ENCODE results near the gene NBPF14.
"Not testable (repeated sequence)": the region's sequence is repeated elsewhere in the genome, so short reads cannot be mapped to it uniquely, and the experiment has no call there.

Gene NBPF14

GRCh38 chr1:148595911-148596310, at the start of gene NBPF14:
NBPF14 (minus strand) TSS chr1:148596011; CDS start chr1:148595717, 294 bp downstream.
- not testable (repeated sequence) for H3K36me3 ChIP-seq (ENCODE audit: insufficient read depth, low read length); H2AFZ ChIP-seq (ENCODE audit: low read length, unreplicated experiment); H3K4me1 ChIP-seq (ENCODE audit: control insufficient read depth, insufficient read depth, low read length, unreplicated experiment); H3K27ac ChIP-seq (ENCODE audit: low read depth, low read length); H3K79me2 ChIP-seq (ENCODE audit: control insufficient read depth, insufficient read depth, low read length, unreplicated experiment); H3K4me3 ChIP-seq (ENCODE audit: low read depth, low read length); H3K27me3 ChIP-seq (ENCODE audit: insufficient read depth, low read length)

GRCh38 chr1:148625451-148625850, 29.6 kb upstream of the NBPF14 start:
- not testable (repeated sequence) for H3K79me2 ChIP-seq (ENCODE audit: control insufficient read depth, insufficient read depth, low read length, unreplicated experiment); H3K27me3 ChIP-seq (ENCODE audit: insufficient read depth, low read length); H3K27ac ChIP-seq (ENCODE audit: low read depth, low read length); H3K4me1 ChIP-seq (ENCODE audit: control insufficient read depth, insufficient read depth, low read length, unreplicated experiment); H3K36me3 ChIP-seq (ENCODE audit: insufficient read depth, low read length); H3K4me3 ChIP-seq (ENCODE audit: low read depth, low read length); H2AFZ ChIP-seq (ENCODE audit: low read length, unreplicated experiment)

- not testable (repeated sequence) for H3K4me1 ChIP-seq (ENCODE audit: control insufficient read depth, insufficient read depth, low read length, unreplicated experiment); H3K27ac ChIP-seq (ENCODE audit: low read depth, low read length); H3K4me3 ChIP-seq (ENCODE audit: low read depth, low read length); H3K79me2 ChIP-seq (ENCODE audit: control insufficient read depth, insufficient read depth, low read length, unreplicated experiment); H2AFZ ChIP-seq (ENCODE audit: low read length, unreplicated experiment); H3K27me3 ChIP-seq (ENCODE audit: insufficient read depth, low read length); H3K36me3 ChIP-seq (ENCODE audit: insufficient read depth, low read length)
These were observed 22.4 kb upstream of the NBPF14 start for GRCh38 chr1:148618216-148618615.

GRCh38 chr1:148605266-148605665, 9.5 kb upstream of the NBPF14 start:
- H3K79me2 ChIP-seq (ENCODE audit: control insufficient read depth, insufficient read depth, low read length, unreplicated experiment): not testable (repeated sequence)
- peak overlapping the region; percentile 41 for H3K27ac ChIP-seq (ENCODE audit: low read depth, low read length)

GRCh38 chr1:148595360-148595759, 451 bp downstream of the NBPF14 start:
- not testable (repeated sequence) for H3K4me1 ChIP-seq (ENCODE audit: control insufficient read depth, insufficient read depth, low read length, unreplicated experiment); H3K79me2 ChIP-seq (ENCODE audit: control insufficient read depth, insufficient read depth, low read length, unreplicated experiment); H3K4me3 ChIP-seq (ENCODE audit: low read depth, low read length); H2AFZ ChIP-seq (ENCODE audit: low read length, unreplicated experiment); H3K27ac ChIP-seq (ENCODE audit: low read depth, low read length); H3K36me3 ChIP-seq (ENCODE audit: insufficient read depth, low read length); H3K27me3 ChIP-seq (ENCODE audit: insufficient read depth, low read length)

More at GRCh38 chr1:148605266-148605665, 9.5 kb upstream of the NBPF14 start:
- not testable (repeated sequence) for H3K36me3 ChIP-seq (ENCODE audit: insufficient read depth, low read length); H3K27me3 ChIP-seq (ENCODE audit: insufficient read depth, low read length); H3K4me1 ChIP-seq (ENCODE audit: control insufficient read depth, insufficient read depth, low read length, unreplicated experiment); H3K4me3 ChIP-seq (ENCODE audit: low read depth, low read length); H2AFZ ChIP-seq (ENCODE audit: low read length, unreplicated experiment)

GRCh38 chr1:148591098-148591497, 4.7 kb downstream of the NBPF14 start:
- H3K79me2 ChIP-seq (ENCODE audit: control insufficient read depth, insufficient read depth, low read length, unreplicated experiment); H3K27ac ChIP-seq (ENCODE audit: low read depth, low read length); H3K27me3 ChIP-seq (ENCODE audit: insufficient read depth, low read length); H3K4me1 ChIP-seq (ENCODE audit: control insufficient read depth, insufficient read depth, low read length, unreplicated experiment); H2AFZ ChIP-seq (ENCODE audit: low read length, unreplicated experiment); H3K36me3 ChIP-seq (ENCODE audit: insufficient read depth, low read length); H3K4me3 ChIP-seq (ENCODE audit: low read depth, low read length): not testable (repeated sequence)

- not testable (repeated sequence) for H3K79me2 ChIP-seq (ENCODE audit: control insufficient read depth, insufficient read depth, low read length, unreplicated experiment); H3K27me3 ChIP-seq (ENCODE audit: insufficient read depth, low read length); H2AFZ ChIP-seq (ENCODE audit: low read length, unreplicated experiment); H3K4me3 ChIP-seq (ENCODE audit: low read depth, low read length); H3K36me3 ChIP-seq (ENCODE audit: insufficient read depth, low read length); H3K4me1 ChIP-seq (ENCODE audit: control insufficient read depth, insufficient read depth, low read length, unreplicated experiment); H3K27ac ChIP-seq (ENCODE audit: low read depth, low read length)
These were observed 63.7 kb downstream of the NBPF14 start for GRCh38 chr1:148532158-148532557.

GRCh38 chr1:148529101-148529567, 66.7 kb downstream of the NBPF14 start:
- not testable (repeated sequence) for H3K79me2 ChIP-seq (ENCODE audit: control insufficient read depth, insufficient read depth, low read length, unreplicated experiment); H3K36me3 ChIP-seq (ENCODE audit: insufficient read depth, low read length); H3K4me1 ChIP-seq (ENCODE audit: control insufficient read depth, insufficient read depth, low read length, unreplicated experiment); H3K27ac ChIP-seq (ENCODE audit: low read depth, low read length); H2AFZ ChIP-seq (ENCODE audit: low read length, unreplicated experiment); H3K27me3 ChIP-seq (ENCODE audit: insufficient read depth, low read length); H3K4me3 ChIP-seq (ENCODE audit: low read depth, low read length)

GRCh38 chr1:148528591-148528990, 67.2 kb downstream of the NBPF14 start:
- not testable (repeated sequence) for H3K36me3 ChIP-seq (ENCODE audit: insufficient read depth, low read length); H2AFZ ChIP-seq (ENCODE audit: low read length, unreplicated experiment); H3K4me3 ChIP-seq (ENCODE audit: low read depth, low read length); H3K79me2 ChIP-seq (ENCODE audit: control insufficient read depth, insufficient read depth, low read length, unreplicated experiment); H3K4me1 ChIP-seq (ENCODE audit: control insufficient read depth, insufficient read depth, low read length, unreplicated experiment); H3K27me3 ChIP-seq (ENCODE audit: insufficient read depth, low read length); H3K27ac ChIP-seq (ENCODE audit: low read depth, low read length)

- not testable (repeated sequence) for H3K36me3 ChIP-seq (ENCODE audit: insufficient read depth, low read length); H3K27ac ChIP-seq (ENCODE audit: low read depth, low read length); H3K4me1 ChIP-seq (ENCODE audit: control insufficient read depth, insufficient read depth, low read length, unreplicated experiment); H3K27me3 ChIP-seq (ENCODE audit: insufficient read depth, low read length); H3K79me2 ChIP-seq (ENCODE audit: control insufficient read depth, insufficient read depth, low read length, unreplicated experiment); H2AFZ ChIP-seq (ENCODE audit: low read length, unreplicated experiment); H3K4me3 ChIP-seq (ENCODE audit: low read depth, low read length)
These were observed 69.2 kb downstream of the NBPF14 start for GRCh38 chr1:148526587-148526986.

- not testable (repeated sequence) for H3K4me1 ChIP-seq (ENCODE audit: control insufficient read depth, insufficient read depth, low read length, unreplicated experiment); H3K79me2 ChIP-seq (ENCODE audit: control insufficient read depth, insufficient read depth, low read length, unreplicated experiment); H2AFZ ChIP-seq (ENCODE audit: low read length, unreplicated experiment); H3K27ac ChIP-seq (ENCODE audit: low read depth, low read length); H3K4me3 ChIP-seq (ENCODE audit: low read depth, low read length); H3K36me3 ChIP-seq (ENCODE audit: insufficient read depth, low read length); H3K27me3 ChIP-seq (ENCODE audit: insufficient read depth, low read length)
These were observed 72.3 kb downstream of the NBPF14 start for GRCh38 chr1:148523205-148524144.
